SK-N-SH treated with all-trans-retinoic acid at 6 μM for 48 hours (cell line): ENCODE data around the gene CHRNA7.
"Not testable (repeated sequence)": the region's sequence is repeated elsewhere in the genome, so short reads cannot be mapped to it uniquely, and the experiment has no call there.

Source experiments
- GLIS3 ChIP-seq: fragments of 250-450 bp; sonication (Bioruptor Pico); IDR thresholded peaks from 2 replicates; pipeline ENCODE4 v1.5.0; 2020; ENCODE audit warnings: mild to moderate bottlenecking, moderate library complexity
- TCF4 ChIP-seq: fragments of 250-450 bp; sonication (Bioruptor Pico); IDR thresholded peaks from 2 replicates; pipeline ENCODE4 v1.8.0; 2021; ENCODE audit warnings: mild to moderate bottlenecking, moderate library complexity, borderline replicate concordance

GRCh38 chr15:32209081-32209480 lies 178.8 kb downstream of the CHRNA7 start:
- not testable (repeated sequence) for TF ChIP-seq GLIS3, TCF4 (CRISPR knock-in tag)
